Measurements from ENCODE around the gene KIF13A.
"Not testable (repeated sequence)": the region's sequence is repeated elsewhere in the genome, so short reads cannot be mapped to it uniquely, and the experiment has no call there.

Gene KIF13A

GRCh38 chr6:18019539-18020534, 32.4 kb upstream of the KIF13A start:
- H3K27ac ChIP-seq (ENCODE audit: low read length): no peak overlapping the region
- H2AFZ ChIP-seq (ENCODE audit: low read depth, low read length): no peak overlapping the region
- H3K9ac ChIP-seq (ENCODE audit: low read length): no peak overlapping the region
- no peaks in the 10 kb centered on the region for H3K4me1 ChIP-seq (ENCODE audit: low read length)
- H4K20me1 ChIP-seq (ENCODE audit: insufficient read depth, low read length): no peaks in the 10 kb centered on the region
- 0 out of 2 replicates have a peak, but pooled peaks cover 2% of the 10 kb centered on the region for H3K27me3 ChIP-seq (ENCODE audit: low read depth, low read length)
- no peaks in the 10 kb centered on the region for H3K9me3 ChIP-seq (ENCODE audit: insufficient read depth, low read length)
- TF ChIP-seq EZH2phosphoT487 (IDR thresholded peaks at IDR 0.05; ENCODE audit: low read depth) (no peak), CTCF (IDR thresholded peaks at IDR 0.05; ENCODE audit: low read depth, low read length) (no peak)
- H3K79me2 ChIP-seq (ENCODE audit: low read length): no peaks in the 10 kb centered on the region
- H3K4me2 ChIP-seq (ENCODE audit: low read length): no peak overlapping the region
- H3K36me3 ChIP-seq (replicated peaks; ENCODE audit: low read depth, low read length): no peaks in the 10 kb centered on the region
- H3K4me3 ChIP-seq (ENCODE audit: low read length): no peak overlapping the region

- not testable (repeated sequence) for H3K9me3 ChIP-seq (ENCODE audit: insufficient read depth, low read length); H3K27ac ChIP-seq (ENCODE audit: low read length); H4K20me1 ChIP-seq (ENCODE audit: insufficient read depth, low read length); H2AFZ ChIP-seq (ENCODE audit: low read depth, low read length); H3K79me2 ChIP-seq (ENCODE audit: low read length); H3K4me3 ChIP-seq (ENCODE audit: low read length); H3K36me3 ChIP-seq (replicated peaks; ENCODE audit: low read depth, low read length); H3K9ac ChIP-seq (ENCODE audit: low read length); H3K27me3 ChIP-seq (ENCODE audit: low read depth, low read length); H3K4me2 ChIP-seq (ENCODE audit: low read length); H3K4me1 ChIP-seq (ENCODE audit: low read length)
Observed at GRCh38 chr6:18019133-18019532, 31.7 kb upstream of the KIF13A start.

DNA sequence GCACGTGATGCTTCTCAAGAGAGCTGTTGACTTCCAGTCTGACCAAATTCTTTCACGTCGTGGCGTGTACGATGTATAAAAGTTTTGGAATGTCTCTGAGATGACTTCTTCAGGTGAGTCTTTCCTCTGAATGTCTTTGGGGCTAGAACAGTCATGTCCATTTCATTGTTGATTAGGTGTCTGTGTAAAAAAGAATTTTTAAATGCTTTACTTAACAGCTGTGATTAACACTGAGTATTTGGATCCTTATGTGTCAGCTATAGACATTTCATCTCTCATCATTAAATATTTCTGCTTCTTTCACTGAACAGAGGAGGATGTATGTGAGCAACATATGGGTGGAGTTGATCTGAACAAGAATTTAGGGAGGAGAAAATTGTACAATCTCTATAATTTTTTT, 29.3 kb upstream of the KIF13A start:
- Histone ChIP-seq H3K9ac (ENCODE audit: low read length) (no peak overlapping the region), H3K27me3 (ENCODE audit: low read depth, low read length) (0 out of 2 replicates have a peak, but pooled peaks cover 2% of the 10 kb centered on the region), H2AFZ (ENCODE audit: low read depth, low read length) (no peak overlapping the region), H3K79me2 (ENCODE audit: low read length) (no peaks in the 10 kb centered on the region), H3K9me3 (ENCODE audit: insufficient read depth, low read length) (no peaks in the 10 kb centered on the region), H3K4me3 (ENCODE audit: low read length) (no peak overlapping the region), H3K27ac (ENCODE audit: low read length) (no peak overlapping the region), H3K4me1 (ENCODE audit: low read length) (no peaks in the 10 kb centered on the region), H3K4me2 (ENCODE audit: low read length) (no peak overlapping the region), H4K20me1 (ENCODE audit: insufficient read depth, low read length) (no peaks in the 10 kb centered on the region), H3K36me3 (replicated peaks; ENCODE audit: low read depth, low read length) (no peaks in the 10 kb centered on the region)
- TF ChIP-seq EZH2phosphoT487 (IDR thresholded peaks at IDR 0.05; ENCODE audit: low read depth) (no peak), CTCF (IDR thresholded peaks at IDR 0.05; ENCODE audit: low read depth, low read length) (no peak)

DNA sequence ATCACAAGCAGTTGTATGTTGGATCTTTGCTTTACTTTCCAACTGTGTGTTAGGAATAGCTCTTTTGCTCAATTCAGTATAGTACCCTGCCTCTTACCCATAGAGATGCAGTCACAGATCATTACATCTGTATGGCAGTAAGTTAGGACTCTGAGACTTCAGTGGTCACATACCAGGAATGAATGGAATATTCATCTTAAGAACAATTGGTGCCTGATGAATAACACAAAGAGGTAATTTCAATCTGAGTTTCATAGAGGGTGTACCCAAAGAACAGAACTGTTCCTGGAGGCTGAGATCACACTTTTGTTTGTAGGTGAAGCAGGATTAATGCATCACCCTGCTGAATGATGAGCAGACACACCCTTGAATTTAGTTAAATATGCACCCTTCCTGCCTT, 28.7 kb upstream of the KIF13A start:
- no peak overlapping the region for H3K9ac ChIP-seq (ENCODE audit: low read length)
- H3K36me3 ChIP-seq (replicated peaks; ENCODE audit: low read depth, low read length): no peaks in the 10 kb centered on the region
- no peak for TF ChIP-seq CTCF (IDR thresholded peaks at IDR 0.05; ENCODE audit: low read depth, low read length)
- no peak for TF ChIP-seq EZH2phosphoT487 (IDR thresholded peaks at IDR 0.05; ENCODE audit: low read depth)
- no peaks in the 10 kb centered on the region for H3K9me3 ChIP-seq (ENCODE audit: insufficient read depth, low read length)
- no peaks in the 10 kb centered on the region for H3K79me2 ChIP-seq (ENCODE audit: low read length)
- no peaks in the 10 kb centered on the region for H3K4me1 ChIP-seq (ENCODE audit: low read length)
- H4K20me1 ChIP-seq (ENCODE audit: insufficient read depth, low read length): no peaks in the 10 kb centered on the region
- H3K4me2 ChIP-seq (ENCODE audit: low read length): no peak overlapping the region
- H2AFZ ChIP-seq (ENCODE audit: low read depth, low read length): no peak overlapping the region
- no peak overlapping the region for H3K27ac ChIP-seq (ENCODE audit: low read length)
- no peak overlapping the region for H3K4me3 ChIP-seq (ENCODE audit: low read length)
- H3K27me3 ChIP-seq (ENCODE audit: low read depth, low read length): 0 out of 2 replicates have a peak, but pooled peaks cover 2% of the 10 kb centered on the region
